Coronary artery (tissue), 2 donors: ENCODE data around the gene CHRNB1.

Experiments
- DNase-seq: peaks from one replicate; pipeline ENCODE4 v3.0.0-alpha.2; 2017; ENCODE audit warnings: low spot score
- H3K27ac ChIP-seq, 2 donors: fragments of 200-600 bp; sonication (generic); one replicate each; pipeline ENCODE4 v1.5.1; 2016 to 2019
- H3K4me3 ChIP-seq: fragments of 200-600 bp; sonication (generic); 2 replicates; pipeline ENCODE4 v1.5.1; 2016; ENCODE audit warnings: mild to moderate bottlenecking, moderate library complexity
- TF ChIP-seq, protein P1 (sequence below): fragments of 200-600 bp; sonication (generic); IDR thresholded peaks from one replicate; pipeline ENCODE4 v1.5.1; 2019; ENCODE audit warnings: antibody characterized with exemption

The CHRNB1 gene

GRCh38 chr17:7444682-7445618, at the start of gene CHRNB1:
Gene CHRNB1, plus strand, starts transcription at chr17:7445061. Its CDS starts 67 bp downstream, at chr17:7445128.
- DNase-seq: peak; percentile 82
- Histone ChIP-seq H3K4me3 (peak within 1 kb of the TSS; percentile 72), H3K27ac (peak within 1 kb of the TSS in 1 of 2 donors; percentile 21)
- TF ChIP-seq, protein P1, sequence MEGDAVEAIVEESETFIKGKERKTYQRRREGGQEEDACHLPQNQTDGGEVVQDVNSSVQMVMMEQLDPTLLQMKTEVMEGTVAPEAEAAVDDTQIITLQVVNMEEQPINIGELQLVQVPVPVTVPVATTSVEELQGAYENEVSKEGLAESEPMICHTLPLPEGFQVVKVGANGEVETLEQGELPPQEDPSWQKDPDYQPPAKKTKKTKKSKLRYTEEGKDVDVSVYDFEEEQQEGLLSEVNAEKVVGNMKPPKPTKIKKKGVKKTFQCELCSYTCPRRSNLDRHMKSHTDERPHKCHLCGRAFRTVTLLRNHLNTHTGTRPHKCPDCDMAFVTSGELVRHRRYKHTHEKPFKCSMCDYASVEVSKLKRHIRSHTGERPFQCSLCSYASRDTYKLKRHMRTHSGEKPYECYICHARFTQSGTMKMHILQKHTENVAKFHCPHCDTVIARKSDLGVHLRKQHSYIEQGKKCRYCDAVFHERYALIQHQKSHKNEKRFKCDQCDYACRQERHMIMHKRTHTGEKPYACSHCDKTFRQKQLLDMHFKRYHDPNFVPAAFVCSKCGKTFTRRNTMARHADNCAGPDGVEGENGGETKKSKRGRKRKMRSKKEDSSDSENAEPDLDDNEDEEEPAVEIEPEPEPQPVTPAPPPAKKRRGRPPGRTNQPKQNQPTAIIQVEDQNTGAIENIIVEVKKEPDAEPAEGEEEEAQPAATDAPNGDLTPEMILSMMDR: no peak

- H3K27ac ChIP-seq: no peak overlapping the region
- no peak overlapping the region for H3K4me3 ChIP-seq
- no peak for DNase-seq
- TF ChIP-seq, protein P1: no peak
These were observed 48.7 kb upstream of the CHRNB1 start for GRCh38 chr17:7396147-7396546.

DNA sequence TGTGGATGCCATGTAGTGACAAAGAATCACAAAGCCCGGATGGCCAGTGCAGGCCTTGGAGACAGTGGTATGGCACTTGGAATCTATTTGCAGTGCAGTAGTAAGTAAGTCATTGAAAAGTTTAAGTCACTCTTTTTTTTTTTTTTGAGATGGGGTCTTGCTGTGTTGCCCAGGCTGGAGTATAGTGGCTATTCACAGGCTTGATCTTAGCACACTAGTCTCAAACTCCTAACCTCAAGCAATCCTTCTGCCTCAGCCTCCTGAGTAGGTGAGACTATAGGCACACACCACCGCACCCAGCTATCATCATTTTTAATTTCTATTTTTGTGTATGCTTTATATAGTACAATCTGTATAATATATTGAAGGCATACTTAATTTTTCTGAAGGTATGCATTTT, 46.2 kb upstream of the CHRNB1 start:
- TF ChIP-seq, protein P1: no peak
- DNase-seq: no peak
- Histone ChIP-seq H3K4me3 (no peak overlapping the region), H3K27ac (no peak overlapping the region)

DNA sequence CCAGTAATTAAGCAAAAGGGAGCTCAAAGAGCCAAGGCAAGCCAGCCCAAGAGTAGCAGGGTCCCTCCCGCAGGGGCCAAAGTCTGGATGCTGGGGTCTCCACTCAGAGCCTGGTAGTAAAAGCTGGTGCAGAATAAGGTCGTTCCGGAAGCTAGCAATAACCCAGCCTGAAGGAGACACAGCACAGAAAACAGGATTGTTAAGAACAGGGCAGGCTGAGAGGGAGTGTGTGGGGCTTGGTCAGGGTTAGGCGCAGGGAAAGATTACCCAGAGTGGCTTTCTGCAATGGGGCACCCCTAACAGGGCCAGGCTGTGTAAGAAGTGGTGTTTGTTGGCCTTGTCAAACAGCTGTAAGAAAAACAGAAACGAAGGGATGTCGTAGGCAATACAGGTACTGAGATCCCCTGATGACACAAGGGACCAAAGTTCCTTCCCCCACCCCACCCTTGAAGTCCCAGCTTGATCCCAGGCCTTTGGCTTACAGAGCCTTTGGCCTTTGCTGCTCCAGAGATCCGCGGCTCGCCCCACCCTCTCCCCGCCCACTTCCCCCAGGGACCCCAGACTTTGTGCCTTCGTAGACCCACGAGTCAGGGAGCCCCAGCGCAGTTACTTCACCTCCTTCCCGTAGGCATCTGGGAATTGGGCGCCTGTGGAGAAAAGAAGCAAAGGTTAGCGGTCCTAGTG, 41.7 kb upstream of the CHRNB1 start:
- peak overlapping the region; percentile 90 for H3K4me3 ChIP-seq
- TF ChIP-seq, protein P1: no peak
- DNase-seq: no peak
- H3K27ac ChIP-seq: peak overlapping the region; percentile 73 to 98

- DNase-seq: no peak
- peak overlapping the region; percentile 90 for H3K4me3 ChIP-seq
- TF ChIP-seq, protein P1: no peak
- peak overlapping the region; percentile 73 to 98 for H3K27ac ChIP-seq
These were observed 41.2 kb upstream of the CHRNB1 start for GRCh38 chr17:7403727-7403976.

DNA sequence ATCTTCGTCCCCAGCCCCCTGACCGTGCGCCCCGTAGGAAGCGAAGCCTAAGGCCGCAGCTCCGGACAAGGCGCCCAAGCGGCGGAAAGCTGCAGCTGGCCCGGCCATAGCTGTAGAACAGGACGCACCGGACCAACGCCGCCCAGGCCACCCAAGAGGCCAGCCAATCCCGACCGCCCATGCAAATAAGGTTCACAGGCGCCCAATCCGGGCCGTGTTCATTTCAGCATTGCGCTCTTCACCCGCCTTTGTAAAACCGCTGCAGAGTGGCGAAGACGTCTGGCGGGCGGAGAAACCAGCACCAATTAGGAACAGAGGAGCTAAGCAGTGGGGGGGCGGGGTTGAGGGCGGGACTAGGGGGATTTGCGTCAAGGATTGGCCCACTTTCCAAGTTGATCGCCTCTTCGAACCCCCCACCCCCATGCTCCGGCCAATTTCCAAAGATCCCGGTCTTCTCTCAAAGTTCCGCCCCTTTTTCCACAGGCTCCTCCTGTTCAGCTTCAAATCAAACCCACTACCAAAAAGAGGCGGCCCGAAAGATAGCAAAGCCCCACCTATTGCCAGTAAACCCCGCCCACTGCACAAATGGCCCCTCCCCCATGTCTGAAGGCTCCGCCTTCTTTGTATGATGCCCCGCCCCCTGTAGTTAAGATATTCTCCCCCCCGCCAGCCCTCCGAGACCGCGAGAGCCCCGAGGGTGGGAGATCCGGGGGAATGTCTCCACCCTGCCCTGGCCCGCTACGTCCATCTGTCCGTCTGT, 40.7 kb upstream of the CHRNB1 start, which contains the start of gene TMEM256:
TMEM256 (minus strand) TSS at position 121 of the 760 bp plus-strand sequence; CDS start at position 108, 13 bp downstream.
- Histone ChIP-seq H3K4me3 (peak within 1 kb of the TSS; percentile 90), H3K27ac (peak within 1 kb of the TSS; percentile 74 to 98)
- TF ChIP-seq, protein P1: no peak
- peak; percentile 100 for DNase-seq
